HG03442 (cell line): ENCODE data around the gene LKAAEAR1.
"Not testable (repeated sequence)": the region's sequence is repeated elsewhere in the genome, so short reads cannot be mapped to it uniquely, and the experiment has no call there.

Source experiments
- ATAC-seq: cut with Tn5 transposase; IDR thresholded peaks from one replicate; pipeline ENCODE4 v1.9.1; 2021; ENCODE audit warnings: mild to moderate bottlenecking, moderate library complexity; ENCODE audit not compliant: unreplicated experiment

The LKAAEAR1 gene, protein sequence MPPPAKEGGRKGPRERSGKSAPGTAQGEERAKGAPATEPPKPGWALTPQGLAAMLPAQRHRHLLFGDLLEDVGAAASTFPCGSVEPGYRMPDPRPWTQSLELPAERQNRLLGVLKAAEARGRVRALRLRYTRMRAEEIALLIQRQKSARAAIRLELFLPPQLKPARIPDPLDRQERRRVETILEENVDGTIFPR

DNA sequence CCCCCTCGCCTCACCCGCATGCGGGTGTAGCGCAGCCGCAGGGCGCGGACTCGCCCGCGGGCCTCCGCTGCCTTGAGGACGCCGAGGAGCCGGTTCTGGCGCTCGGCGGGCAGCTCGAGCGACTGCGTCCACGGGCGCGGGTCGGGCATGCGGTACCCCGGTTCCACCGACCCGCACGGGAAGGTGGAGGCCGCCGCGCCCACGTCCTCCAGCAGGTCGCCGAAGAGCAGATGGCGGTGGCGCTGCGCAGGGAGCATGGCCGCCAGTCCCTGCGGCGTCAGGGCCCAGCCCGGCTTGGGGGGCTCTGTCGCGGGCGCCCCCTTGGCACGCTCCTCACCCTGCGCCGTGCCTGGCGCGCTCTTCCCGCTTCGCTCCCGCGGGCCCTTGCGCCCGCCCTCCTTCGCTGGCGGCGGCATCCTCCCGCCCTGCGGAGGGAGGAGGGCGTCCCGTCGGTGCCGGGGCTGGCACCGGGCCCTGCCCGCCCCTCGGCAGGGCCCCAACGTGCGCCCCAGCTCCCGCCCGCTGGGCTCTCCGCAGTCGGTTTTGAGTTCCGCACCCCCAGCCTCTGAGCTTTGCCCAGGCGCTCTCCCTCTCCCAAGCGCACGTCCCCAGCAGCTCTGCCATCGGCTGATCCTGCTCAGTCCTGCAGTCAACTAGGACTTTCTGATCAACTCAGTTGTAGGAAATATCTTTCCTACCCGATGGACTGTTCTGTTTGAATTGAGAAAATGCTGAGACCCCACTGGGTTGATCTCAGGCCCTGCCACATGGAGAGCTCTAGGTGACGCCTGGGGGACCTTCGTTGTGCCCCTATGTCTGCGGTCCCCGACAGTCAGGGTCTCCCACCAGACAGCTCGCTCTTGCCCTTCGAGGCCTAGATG lies at the start of gene LKAAEAR1:
TSS of gene LKAAEAR1 (minus strand) at position 595 of the 881 bp plus-strand sequence. CDS start at position 416, 179 bp downstream.
- no peak for ATAC-seq

DNA sequence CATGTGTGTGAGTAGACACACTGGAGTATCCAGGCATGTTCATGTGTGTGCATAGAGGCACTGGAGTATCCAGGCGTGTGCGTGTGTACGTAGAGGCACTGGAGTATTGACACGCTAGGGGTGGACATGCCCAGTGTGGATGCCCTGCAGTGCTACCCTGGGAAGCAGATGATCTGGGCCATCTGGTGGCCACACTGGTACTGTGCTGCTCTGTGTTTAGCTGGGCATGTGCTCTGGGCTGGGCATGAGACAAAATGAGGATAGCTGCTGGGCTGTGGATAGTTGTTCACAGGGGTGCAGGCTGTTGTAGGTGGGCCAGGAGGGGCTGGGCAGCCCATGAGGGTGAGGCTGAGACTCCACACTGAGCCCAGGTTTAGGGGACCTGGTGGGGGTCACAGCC lies 47.2 kb upstream of the LKAAEAR1 start:
- no peak for ATAC-seq

DNA sequence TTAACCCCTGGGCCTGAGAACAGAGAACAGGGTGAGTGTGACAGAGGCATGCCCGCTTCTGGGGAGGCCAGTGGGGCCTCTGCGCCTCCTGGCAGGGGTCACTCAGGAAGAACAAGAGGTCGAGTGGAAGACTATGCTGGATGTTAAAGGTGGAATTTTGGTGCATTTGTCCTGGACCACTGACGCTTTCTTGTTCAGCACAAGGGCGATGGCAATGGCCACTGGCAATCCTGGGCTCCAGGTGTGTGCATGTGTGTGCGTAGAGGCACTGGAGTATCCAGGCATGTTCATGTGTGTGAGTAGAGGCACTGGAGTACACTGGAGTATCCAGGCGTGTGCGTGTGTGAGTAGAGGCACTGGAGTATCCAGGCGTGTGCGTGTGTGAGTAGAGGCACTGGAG lies 46.7 kb upstream of the LKAAEAR1 start:
- no peak for ATAC-seq

DNA sequence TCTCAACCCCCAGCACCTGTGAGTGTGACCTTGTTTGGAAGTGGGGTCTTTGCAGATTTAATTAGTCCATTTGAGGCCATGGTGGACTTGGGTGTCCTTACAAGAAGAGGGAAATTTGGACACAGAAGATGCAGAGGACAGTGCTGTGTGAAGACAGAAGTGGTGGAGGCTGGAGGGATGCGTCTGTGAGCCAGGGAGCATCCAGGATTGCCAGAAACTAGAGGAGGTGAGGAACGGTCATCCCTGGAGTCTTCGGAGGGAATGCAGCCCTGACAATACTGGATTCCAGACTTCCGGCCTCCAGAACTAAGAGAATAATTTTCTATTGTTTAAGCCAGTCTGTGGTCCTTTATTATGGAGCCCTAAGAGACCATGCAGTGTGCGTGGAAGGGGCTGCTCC lies 46.1 kb upstream of the LKAAEAR1 start:
- ATAC-seq: no peak

DNA sequence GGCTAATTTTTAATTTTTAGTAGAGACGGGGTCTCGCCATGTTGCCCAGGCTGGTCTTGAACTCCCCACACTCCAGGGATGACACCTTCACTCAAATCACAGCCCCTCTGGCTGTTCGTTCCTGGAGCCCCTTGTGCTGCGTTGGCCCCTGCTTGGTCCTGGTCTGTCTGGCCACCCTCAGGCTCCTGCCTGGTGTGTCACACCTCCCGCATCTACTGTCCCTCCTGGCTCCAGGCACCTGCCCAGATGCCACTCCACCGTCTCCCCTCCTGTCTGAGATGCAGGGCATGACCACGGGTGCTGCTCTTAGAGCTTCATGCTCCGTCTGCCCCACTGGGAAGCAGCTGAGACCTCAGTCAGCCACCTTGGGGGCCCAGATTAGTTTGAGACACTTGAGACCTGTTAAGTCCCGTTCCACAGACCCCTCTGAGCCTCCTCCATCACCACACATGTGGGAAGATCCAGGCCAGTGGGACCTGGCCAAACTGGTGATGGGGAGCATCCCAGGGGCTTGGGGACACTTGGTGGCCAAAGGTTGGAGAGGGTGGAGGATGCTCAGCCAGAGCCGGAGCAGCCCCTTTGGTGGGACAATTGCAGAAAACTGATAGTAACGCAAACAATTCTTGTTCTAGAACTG lies 45.1 kb upstream of the LKAAEAR1 start:
- ATAC-seq: no peak

DNA sequence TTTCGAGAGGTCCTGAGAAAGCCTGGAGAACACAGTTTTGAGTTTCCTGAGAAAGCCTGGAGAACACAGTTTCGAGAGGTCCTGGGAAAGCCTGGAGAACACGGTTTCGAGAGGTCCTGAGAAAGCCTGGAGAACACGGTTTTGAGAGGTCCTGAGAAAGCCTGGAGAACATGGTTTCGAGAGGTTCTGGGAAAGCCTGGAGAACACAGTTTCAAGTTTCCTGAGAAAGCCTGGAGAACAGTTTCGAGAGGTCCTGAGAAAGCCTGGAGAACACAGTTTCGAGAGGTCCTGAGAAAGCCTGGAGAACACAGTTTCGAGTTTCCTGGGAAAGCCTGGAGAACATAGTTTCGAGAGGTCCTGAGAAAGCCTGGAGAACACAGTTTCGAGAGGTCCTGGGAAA lies 39.3 kb upstream of the LKAAEAR1 start:
- not testable (repeated sequence) for ATAC-seq

DNA sequence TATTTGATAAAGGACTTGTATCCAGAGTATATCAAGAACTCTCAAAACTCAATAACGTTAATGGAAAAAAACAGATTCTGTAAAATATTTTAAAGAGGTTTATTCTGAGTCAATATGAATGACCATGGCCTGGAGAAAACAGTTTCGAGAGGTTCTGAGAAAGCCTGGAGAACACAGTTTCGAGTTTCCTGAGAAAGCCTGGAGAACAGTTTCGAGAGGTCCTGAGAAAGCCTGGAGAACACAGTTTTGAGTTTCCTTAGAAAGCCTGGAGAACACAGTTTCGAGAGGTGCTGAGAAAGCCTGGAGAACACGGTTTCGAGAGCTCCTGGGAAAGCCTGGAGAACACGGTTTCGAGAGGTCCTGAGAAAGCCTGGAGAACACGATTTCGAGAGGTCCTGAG lies 38.7 kb upstream of the LKAAEAR1 start:
- not testable (repeated sequence) for ATAC-seq

DNA sequence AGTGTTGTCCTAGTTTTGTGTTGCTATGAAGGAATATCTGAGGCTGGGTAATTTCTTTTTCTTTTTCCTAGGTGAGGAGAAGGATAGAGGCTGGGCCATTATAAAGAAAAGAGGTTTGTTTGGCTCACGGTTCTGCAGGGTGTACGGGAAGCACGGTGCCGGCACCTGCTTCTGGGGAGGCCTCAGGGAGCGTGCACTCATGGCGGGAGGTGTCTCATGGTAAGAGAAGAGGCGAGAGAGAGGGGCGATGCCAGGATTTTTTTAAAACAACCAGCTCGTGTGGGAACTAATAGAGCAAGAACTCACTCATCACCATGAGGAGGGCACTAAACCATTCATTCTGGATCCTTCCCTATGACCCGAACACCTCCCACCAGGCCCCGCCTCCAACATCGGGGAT lies 37.4 kb upstream of the LKAAEAR1 start:
- ATAC-seq: no peak

DNA sequence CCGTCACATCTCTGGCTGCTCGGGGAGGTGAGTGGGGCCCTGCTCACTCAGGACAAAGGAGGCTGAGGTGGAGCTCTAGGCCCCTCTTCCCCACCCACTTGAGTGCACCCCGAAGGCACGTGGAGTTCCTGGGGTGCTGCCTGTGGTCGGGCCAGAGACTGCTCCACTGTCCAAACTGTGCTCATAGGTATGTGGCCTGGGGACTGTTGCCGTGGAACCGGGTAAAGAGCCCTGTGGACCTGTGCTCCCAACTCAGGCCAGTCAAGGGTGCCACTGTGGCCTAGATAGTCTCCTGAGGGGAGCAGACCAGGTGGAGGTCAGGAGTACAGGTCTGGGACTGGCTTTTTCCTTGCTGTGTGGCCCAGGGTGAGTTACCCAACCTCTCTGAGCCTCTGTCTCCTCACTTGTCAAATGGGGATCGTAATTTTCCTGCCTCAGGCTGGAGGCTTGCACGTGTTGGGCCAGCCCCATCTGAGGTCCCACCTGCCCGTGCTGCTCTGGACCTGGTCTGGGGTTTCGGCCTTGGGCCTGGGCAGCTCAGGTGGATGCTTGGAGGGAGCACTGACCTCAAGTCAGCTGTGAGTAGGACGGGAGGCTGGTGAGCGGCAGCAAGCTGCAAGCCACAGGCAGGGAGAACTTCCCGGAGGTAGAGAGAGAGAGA lies 35.6 kb upstream of the LKAAEAR1 start:
- no peak for ATAC-seq

DNA sequence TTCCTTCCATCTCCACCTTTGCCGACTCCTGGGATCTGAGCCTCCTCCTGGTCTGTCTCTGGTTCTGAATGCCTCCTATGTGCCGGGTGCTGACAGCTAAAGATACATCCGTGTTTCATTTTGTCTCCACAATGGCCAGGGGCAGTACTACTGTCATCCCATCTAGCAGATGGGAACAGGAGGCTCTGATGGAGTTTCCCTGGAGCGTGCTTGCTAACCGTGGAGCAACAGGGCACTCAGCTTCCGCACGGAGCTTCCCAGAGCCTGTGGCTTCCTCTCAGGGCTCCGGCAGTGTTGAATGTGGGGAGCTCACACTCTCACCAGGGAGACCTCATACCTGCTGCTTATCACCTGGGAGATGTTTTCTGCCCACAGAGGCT lies 35.1 kb upstream of the LKAAEAR1 start:
- ATAC-seq: no peak

DNA sequence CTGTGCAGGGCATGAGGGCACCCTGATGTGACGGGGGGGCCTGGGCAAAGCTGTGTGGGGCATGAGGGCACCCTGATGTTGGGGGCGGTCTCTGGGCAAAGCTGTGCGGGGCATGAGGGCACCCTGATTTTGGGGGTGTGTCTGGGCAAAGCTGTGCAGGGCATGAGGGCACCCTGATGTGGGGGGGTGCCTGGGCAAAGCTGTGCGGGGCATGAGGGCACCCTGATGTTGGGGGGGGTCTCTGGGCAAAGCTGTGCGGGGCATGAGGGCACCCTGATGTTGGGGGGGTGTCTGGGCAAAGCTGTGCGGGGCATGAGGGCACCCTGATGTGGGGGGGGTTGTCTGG lies 33.2 kb upstream of the LKAAEAR1 start:
- ATAC-seq: not testable (repeated sequence)

DNA sequence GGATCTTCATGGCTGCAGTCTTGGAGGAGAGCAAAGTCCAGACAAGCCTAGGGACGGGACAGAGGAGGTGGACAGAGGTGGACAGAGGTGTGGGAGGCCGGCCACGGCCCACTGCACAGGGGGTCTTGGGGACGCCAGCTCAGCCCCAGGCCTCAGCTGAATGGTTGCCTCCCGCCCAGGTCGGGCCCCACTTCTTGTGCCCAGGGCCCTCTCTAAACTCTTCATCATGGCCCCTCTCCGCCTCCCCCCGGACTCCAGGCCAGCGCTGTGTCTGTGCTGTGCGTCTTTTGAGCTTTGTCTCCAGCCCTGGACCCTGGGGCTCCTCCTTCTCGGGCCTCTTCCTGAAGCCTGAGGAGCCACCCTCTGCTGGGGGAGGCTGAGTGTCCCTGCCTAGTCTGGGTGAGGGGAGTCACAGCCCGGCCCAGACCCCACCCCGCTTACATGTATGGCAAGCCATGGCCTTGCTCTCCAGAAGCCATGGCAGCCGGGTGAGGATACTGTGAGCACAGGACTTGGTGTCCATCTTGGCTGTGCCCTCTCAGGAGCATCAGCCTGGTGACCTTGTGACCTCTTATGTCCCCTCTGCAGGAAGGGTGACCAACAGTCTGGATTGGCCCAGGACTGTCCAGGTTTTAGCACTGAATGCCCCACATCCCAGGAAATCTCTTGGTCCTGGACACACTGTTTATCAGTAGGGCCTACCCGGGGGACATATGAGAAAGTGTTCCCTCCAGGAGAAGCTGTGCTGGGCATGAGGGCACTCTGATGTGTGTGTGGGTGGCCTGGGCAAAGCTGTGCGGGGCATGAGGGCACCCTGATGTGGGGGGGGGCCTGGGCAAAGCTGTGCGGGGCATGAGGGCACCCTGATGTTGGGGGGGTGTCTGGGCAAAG lies 32.6 kb upstream of the LKAAEAR1 start:
- no peak for ATAC-seq

DNA sequence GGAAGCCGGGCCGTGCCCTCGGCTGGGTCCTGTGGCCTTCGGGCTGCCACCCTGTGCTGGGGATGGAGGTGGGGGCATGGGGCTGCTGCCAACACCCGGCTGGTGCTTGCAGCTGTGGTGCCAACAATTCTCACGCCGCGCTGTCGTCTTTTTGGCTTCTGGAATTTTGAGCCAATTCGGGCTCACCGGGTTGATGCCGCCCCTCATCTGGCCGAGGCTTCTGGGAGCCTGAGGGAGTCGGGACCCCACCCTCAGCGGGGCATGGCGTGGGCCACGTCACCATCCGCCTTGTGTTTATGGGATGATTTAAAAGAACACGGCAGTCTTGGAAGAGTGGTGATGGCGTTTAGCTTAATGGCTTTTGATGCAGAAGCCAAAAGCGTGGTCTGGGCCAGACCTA lies 31.8 kb upstream of the LKAAEAR1 start:
- no peak for ATAC-seq

DNA sequence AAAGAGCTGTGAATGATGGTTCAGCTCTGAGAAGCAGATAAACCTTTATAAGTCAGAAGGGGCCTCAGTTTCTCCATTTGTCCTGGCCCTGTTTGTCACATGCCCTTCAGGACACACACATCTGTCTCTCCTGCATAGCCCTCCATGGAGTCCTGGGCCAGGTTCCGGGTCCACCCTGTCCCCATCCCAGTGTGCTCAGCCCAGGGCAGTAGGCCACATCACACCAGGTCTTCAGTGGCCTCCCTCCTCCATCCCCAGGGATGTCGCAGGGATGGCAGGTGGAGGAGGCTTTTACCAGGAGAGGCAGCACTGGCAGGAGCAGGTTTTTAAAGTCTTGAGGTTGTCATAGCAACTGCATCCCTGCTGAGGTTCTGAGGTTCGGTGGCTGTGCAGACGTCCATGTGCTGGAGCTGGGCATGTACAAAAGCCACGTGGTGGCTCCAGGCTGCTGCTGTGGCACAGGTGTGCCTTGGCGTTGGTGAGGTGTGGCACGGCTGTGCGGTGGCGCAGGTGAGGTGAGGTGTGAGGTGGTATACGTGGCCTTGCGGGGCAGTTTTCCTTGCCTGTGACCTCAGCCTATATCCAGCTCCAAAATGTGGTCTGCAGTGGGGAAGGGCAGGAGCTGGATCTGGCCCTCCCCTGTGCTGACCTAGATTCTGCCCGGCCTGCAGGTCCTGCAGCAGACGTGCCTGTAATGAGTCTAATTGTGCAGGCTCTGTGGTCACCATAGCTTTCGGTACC lies 31.1 kb upstream of the LKAAEAR1 start:
- no peak for ATAC-seq

DNA sequence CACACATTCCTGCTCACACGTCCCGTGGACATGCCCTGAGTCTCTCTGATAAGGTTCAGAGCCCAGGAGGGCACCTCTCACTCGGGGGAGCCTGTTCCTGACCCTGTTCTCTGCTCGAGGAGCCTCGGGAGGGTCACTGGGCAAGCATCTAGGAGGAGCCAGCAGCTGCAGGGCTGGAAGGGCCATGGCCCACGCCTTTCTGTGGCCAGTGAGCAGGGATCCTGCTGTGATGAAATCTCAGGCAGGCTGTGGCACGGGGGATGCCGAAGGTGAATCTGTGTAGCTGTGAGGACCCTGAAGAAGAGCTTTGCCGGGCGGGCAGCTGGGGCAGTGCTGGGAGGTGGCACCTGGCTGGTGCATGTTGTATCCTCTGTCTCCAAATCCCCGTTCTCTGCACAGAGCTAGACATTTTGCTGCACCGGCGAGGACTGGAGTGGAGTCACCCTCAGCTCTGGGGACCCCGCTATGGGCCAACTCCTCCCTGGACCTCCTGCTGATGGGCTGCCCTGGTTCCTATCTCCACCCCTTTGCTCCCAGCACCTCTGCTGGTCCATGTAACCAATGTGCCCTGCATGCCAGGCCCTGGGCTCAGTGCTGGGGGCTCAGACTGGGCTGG lies 30.3 kb upstream of the LKAAEAR1 start:
- no peak for ATAC-seq

DNA sequence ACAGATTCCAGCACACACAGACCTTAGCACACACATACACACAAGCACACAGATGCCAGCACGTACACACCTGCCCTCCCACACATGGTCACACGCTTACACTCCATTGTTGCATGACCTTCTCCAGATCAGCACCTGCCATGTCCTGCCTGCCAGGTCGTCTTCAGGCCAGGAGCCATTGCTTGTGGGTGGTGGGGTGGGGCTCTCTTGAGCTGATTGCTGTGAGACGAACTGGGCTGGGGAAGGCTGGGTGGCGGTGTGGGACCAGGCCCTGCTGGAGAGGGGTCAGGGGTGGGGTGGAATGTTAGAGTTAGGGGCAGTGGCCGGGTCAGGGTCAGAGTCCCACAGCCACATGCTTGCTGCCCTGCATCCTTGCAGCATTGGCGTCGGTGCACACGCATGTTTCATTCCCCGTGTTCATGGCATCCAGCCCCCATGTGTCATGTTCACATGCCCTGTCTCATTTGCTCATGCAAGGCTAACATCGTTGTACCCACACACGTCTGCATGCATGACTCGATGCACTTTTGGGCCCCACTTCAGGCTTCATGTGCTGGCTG lies 29.7 kb upstream of the LKAAEAR1 start:
- ATAC-seq: no peak

DNA sequence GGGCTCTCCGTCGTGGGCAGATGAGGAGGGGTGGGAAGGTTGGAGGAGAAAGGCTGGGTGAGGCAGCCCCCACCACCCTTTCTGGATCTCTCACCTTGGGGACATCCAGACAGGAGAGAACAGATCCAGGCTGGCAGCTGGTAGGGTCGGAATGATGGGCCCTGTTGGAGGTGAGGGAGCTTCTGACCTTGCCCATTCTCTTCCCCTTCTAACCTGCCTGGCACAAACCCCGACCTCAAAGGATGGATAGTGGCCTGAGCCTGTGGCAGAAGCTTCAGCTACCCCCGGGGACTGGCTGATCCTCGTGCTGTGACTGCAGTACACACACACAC lies 29.2 kb upstream of the LKAAEAR1 start:
- no peak for ATAC-seq

DNA sequence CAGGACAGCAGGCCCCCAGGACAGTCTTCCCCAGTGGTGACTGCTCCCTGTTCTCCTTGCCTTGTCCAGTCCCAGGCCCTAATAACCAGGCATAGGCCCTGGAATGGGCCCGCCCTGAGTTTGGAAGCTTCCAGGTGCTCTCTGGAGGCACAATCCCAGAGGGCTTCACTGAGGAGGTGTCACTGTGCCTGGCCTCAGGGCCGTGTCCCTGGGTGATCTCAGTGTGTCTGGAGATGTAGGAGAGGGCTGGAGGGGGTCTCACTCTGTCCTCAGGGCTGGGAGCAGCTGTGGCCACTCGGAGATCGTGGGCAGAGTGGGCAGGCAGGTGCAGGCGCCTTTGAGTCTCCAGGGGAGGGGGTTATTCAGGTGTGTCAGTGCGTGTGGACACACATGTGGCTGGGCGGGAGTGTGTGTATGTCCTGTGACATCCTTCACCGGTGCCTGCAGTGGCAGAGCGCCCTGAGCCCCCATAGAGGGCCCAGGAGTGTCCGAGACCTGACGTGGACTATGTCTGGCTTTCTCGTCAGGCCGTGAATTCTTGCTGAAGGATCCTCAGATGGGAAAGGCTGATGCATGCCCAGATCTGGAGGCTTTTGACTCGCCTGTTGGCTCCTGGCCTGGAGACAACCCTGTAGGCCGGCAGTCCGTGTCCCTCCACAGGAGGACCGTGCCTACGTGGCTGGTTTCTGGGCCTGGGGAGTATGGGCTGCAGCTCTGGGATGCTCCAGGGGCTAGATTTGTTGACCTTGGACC lies 28.7 kb upstream of the LKAAEAR1 start:
- no peak for ATAC-seq
